Measurements from ENCODE around the gene ZGPAT.

DNA sequence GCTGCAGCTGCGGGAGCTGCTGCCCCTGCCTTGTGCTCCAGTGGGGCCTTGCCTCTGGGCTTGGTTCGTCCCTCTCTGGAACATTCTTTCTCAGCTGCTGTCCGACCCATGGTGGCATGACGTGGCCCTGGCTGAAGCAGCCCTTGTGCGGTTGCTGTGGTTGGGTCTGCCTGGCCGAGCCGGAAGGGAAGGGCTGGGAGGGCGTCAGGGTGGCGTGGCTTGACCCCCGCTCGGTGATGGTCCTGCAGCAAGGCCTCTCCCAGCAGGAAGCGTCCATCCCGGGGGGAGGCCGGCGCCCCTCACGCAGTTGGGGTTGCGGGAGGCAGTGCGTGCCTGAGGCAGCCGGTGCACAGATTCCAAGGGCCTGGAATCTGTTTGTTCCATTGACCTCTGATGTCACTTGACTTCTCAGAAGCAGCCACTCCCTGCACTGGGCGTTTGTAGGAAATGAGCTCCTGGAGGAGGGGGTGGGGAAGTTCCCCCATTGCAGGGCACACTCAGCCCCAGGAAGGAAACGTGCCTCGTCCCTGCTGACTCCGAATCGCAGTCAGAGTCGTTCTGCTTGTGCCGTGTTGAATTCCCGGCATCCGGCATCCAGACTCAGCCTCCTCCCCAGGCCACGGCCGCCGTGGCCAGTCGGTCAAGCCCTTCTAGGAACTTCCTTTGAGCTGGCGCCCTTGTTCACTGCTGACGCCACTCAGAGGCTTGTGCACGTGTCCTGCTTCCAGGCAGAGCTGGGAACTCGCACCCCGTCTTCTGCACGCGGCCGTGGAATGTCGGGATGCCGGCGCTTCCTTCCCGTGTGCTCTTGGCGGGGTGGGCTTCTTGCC is 21.1 kb upstream of the ZGPAT start:
- TF ChIP-seq, protein P1, sequence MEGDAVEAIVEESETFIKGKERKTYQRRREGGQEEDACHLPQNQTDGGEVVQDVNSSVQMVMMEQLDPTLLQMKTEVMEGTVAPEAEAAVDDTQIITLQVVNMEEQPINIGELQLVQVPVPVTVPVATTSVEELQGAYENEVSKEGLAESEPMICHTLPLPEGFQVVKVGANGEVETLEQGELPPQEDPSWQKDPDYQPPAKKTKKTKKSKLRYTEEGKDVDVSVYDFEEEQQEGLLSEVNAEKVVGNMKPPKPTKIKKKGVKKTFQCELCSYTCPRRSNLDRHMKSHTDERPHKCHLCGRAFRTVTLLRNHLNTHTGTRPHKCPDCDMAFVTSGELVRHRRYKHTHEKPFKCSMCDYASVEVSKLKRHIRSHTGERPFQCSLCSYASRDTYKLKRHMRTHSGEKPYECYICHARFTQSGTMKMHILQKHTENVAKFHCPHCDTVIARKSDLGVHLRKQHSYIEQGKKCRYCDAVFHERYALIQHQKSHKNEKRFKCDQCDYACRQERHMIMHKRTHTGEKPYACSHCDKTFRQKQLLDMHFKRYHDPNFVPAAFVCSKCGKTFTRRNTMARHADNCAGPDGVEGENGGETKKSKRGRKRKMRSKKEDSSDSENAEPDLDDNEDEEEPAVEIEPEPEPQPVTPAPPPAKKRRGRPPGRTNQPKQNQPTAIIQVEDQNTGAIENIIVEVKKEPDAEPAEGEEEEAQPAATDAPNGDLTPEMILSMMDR (IDR thresholded peaks at IDR 0.05) = peak in 2 of 6 experiments; percentile 4 to 29
- peak; percentile 92 to 97 (median 95) for TF ChIP-seq EP300 (IDR thresholded peaks at IDR 0.05)

Measured in upper lobe of left lung (tissue), 4 donors.